Endothelial cell of umbilical vein (primary cell): ENCODE data around the gene GAS1.

Experiments
- POLR2A ChIP-seq: IDR thresholded peaks from 2 replicates; pipeline ENCODE4 v1.6.1; 2012; ENCODE audit warnings: low read depth, mild to moderate bottlenecking, control low read depth, low read length
- POLR2AphosphoS5 ChIP-seq: IDR thresholded peaks from 2 replicates; pipeline ENCODE4 v1.6.1; 2012; ENCODE audit warnings: low read depth, mild to moderate bottlenecking, control low read depth, low read length, moderate library complexity; ENCODE audit not compliant: insufficient read depth
- TF ChIP-seq, protein P1 (sequence below), 2 donors: IDR thresholded peaks; 1 replicate in 1 of 2; 2 replicates in 1 of 2; pipeline ENCODE4 v1.5.1; 2011; ENCODE audit warnings: low read length in 2 of 2, mild to moderate bottlenecking in 2 of 2, moderate library complexity in 2 of 2, control low read depth in 1 of 2, inconsistent platforms in 1 of 2, low read depth in 1 of 2; ENCODE audit not compliant: insufficient read depth in 1 of 2; ENCODE audit errors: extremely low read depth in 1 of 2

- TF ChIP-seq, protein P1, sequence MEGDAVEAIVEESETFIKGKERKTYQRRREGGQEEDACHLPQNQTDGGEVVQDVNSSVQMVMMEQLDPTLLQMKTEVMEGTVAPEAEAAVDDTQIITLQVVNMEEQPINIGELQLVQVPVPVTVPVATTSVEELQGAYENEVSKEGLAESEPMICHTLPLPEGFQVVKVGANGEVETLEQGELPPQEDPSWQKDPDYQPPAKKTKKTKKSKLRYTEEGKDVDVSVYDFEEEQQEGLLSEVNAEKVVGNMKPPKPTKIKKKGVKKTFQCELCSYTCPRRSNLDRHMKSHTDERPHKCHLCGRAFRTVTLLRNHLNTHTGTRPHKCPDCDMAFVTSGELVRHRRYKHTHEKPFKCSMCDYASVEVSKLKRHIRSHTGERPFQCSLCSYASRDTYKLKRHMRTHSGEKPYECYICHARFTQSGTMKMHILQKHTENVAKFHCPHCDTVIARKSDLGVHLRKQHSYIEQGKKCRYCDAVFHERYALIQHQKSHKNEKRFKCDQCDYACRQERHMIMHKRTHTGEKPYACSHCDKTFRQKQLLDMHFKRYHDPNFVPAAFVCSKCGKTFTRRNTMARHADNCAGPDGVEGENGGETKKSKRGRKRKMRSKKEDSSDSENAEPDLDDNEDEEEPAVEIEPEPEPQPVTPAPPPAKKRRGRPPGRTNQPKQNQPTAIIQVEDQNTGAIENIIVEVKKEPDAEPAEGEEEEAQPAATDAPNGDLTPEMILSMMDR (IDR thresholded peaks at IDR 0.05; ENCODE audit: extremely low read depth in 1 of 2, insufficient read depth in 1 of 2, low read depth in 1 of 2, low read length in 2 of 2): no peak
- no peak for TF ChIP-seq POLR2AphosphoS5
- no peak for TF ChIP-seq POLR2A
Observed at GRCh38 chr9:86947146-86948073, at the start of gene GAS1.
